Measurements from ENCODE around the gene MAPK8IP3. TPM values are rescaled to one million over a fixed set of nuclear protein-coding genes. Genes with fewer than 3 reads are reported as not detected.

The MAPK8IP3 gene
- total RNA-seq, 1 donor from 2014 or later, result 157 TPM

- TF ChIP-seq, protein P1, sequence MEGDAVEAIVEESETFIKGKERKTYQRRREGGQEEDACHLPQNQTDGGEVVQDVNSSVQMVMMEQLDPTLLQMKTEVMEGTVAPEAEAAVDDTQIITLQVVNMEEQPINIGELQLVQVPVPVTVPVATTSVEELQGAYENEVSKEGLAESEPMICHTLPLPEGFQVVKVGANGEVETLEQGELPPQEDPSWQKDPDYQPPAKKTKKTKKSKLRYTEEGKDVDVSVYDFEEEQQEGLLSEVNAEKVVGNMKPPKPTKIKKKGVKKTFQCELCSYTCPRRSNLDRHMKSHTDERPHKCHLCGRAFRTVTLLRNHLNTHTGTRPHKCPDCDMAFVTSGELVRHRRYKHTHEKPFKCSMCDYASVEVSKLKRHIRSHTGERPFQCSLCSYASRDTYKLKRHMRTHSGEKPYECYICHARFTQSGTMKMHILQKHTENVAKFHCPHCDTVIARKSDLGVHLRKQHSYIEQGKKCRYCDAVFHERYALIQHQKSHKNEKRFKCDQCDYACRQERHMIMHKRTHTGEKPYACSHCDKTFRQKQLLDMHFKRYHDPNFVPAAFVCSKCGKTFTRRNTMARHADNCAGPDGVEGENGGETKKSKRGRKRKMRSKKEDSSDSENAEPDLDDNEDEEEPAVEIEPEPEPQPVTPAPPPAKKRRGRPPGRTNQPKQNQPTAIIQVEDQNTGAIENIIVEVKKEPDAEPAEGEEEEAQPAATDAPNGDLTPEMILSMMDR (IDR thresholded peaks at IDR 0.05; ENCODE audit: unreplicated experiment), result no peak
- DNase-seq (ENCODE audit: low spot score, unreplicated experiment), result no peak
- Mint-ChIP-seq H3K4me3 (ENCODE audit: low read depth) (peak overlapping the region; percentile 99), H3K27me3 (no peaks in the 10 kb centered on the region), H3K4me1 (ENCODE audit: low read depth) (peaks cover 13% of the 10 kb centered on the region), H3K36me3 (ENCODE audit: insufficient read depth) (peaks cover 7% of the 10 kb centered on the region), H3K27ac (peak overlapping the region; percentile 87), H3K9me3 (ENCODE audit: low read depth) (no peaks in the 10 kb centered on the region)
Observed at GRCh38 chr16:1706386-1707192, 594 bp downstream of the MAPK8IP3 start.

- peak overlapping the region; percentile 87 for H3K27ac Mint-ChIP-seq
- peaks cover 3% of the 10 kb centered on the region for H3K36me3 Mint-ChIP-seq (ENCODE audit: insufficient read depth)
- peak overlapping the region; percentile 84 for H3K4me3 Mint-ChIP-seq (ENCODE audit: low read depth)
- TF ChIP-seq, protein P1 (IDR thresholded peaks at IDR 0.05; ENCODE audit: unreplicated experiment), result no peak
- DNase-seq (ENCODE audit: low spot score, unreplicated experiment), result no peak
- H3K9me3 Mint-ChIP-seq (ENCODE audit: low read depth), result no peaks in the 10 kb centered on the region
- peaks cover 13% of the 10 kb centered on the region for H3K4me1 Mint-ChIP-seq (ENCODE audit: low read depth)
- H3K27me3 Mint-ChIP-seq, result no peaks in the 10 kb centered on the region
Observed at GRCh38 chr16:1707193-1707790, 1.3 kb downstream of the MAPK8IP3 start.

DNA sequence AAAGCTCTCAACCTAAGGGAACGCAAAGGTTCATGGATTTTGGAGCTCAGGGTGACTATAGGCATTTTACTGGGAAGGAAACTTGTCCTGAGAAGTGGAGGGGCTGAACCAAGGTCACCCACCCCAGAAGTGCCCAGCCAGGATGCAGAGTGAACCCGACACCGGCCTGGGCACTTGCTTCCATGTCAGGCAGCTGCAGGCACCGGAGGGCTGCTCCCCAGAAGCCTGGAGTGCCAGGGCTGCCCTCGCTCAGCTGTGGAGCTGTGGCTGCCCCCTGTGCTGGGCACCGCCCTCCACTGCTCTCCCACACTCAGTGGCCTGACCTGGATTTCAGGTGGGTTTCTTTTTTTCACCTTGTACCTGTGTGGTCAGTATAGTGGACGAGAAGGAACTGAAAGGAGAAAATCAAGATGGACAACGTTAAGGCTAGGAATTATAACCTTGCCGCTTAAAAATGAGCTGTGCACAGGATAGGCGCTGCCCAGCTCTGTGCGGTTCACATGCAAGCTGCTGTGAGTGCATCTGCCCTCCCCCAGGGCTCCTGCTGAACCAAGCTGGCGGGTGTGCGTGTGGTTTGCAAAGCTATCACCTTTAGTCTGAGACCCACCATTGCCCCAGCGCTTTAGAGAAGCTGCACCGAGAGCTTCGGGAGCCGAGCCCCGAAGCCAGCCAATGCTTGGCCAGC lies 2.2 kb downstream of the MAPK8IP3 start:
- no peak for DNase-seq (ENCODE audit: low spot score, unreplicated experiment)
- Mint-ChIP-seq H3K36me3 (ENCODE audit: insufficient read depth) (no peaks in the 10 kb centered on the region), H3K4me3 (ENCODE audit: low read depth) (peak overlapping the region; percentile 84), H3K27ac (no peak overlapping the region), H3K27me3 (no peaks in the 10 kb centered on the region), H3K9me3 (ENCODE audit: low read depth) (no peaks in the 10 kb centered on the region), H3K4me1 (ENCODE audit: low read depth) (peaks cover 13% of the 10 kb centered on the region)
- TF ChIP-seq, protein P1 (IDR thresholded peaks at IDR 0.05; ENCODE audit: unreplicated experiment), result no peak

DNA sequence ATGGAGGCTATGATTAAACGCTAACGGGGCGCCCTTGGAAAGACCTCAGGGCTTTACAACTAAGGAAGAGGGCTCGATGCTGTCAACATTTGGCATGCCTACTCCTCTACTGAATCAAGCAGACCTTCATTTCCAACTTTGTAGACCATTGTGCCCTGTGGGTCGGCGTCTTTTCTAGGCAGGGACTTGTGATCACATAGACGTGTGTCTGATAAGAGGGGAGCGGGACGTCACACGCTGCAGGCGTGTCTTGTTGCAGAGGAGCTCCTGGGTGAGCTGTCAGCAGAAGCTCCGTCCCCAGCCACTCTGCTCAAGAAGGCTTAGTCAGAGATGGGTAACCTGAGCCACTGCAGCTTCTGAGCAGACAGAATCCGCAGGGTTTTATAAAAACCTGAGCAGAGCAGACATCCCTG lies 2.8 kb downstream of the MAPK8IP3 start:
- no peaks in the 10 kb centered on the region for H3K9me3 Mint-ChIP-seq (ENCODE audit: low read depth)
- no peaks in the 10 kb centered on the region for H3K27me3 Mint-ChIP-seq
- no peaks in the 10 kb centered on the region for H3K36me3 Mint-ChIP-seq (ENCODE audit: insufficient read depth)
- H3K27ac Mint-ChIP-seq, result peak overlapping the region; percentile 41
- TF ChIP-seq, protein P1 (IDR thresholded peaks at IDR 0.05; ENCODE audit: unreplicated experiment), result no peak
- no peak for DNase-seq (ENCODE audit: low spot score, unreplicated experiment)
- H3K4me3 Mint-ChIP-seq (ENCODE audit: low read depth), result peak overlapping the region; percentile 42
- H3K4me1 Mint-ChIP-seq (ENCODE audit: low read depth), result peaks cover 13% of the 10 kb centered on the region

DNA sequence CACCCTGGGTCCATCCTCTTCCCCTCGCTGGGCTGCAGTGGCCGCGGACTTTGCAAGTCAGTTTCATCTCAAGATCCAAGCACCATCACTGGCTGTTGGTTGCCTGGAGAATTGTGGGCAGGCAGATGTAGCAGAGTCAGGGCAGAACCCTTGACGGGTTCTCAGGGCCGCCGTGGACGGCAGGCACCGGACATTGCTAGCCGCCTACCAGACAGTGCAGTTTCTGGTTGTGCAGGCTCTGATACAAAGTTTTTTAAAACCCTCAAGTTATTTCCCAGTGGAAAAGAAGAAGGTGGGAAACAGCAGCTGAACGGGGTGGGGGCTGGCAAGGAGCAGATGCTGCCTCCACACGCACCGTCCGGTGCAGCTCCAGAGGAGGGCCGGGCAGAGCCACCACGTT lies 3.4 kb downstream of the MAPK8IP3 start:
- TF ChIP-seq, protein P1 (IDR thresholded peaks at IDR 0.05; ENCODE audit: unreplicated experiment), result no peak
- Mint-ChIP-seq H3K9me3 (ENCODE audit: low read depth) (no peaks in the 10 kb centered on the region), H3K4me3 (ENCODE audit: low read depth) (no peak overlapping the region), H3K27ac (no peak overlapping the region), H3K27me3 (no peaks in the 10 kb centered on the region), H3K4me1 (ENCODE audit: low read depth) (peaks cover 13% of the 10 kb centered on the region), H3K36me3 (ENCODE audit: insufficient read depth) (no peaks in the 10 kb centered on the region)
- no peak for DNase-seq (ENCODE audit: low spot score, unreplicated experiment)
